Heart left ventricle (tissue), 13 donors: ENCODE measurements around the gene EIF2S3.

ENCODE experiments used
- POLR2A ChIP-seq, 2 donors: fragments of 450-650 bp; IDR thresholded peaks; one replicate each; pipeline ENCODE4 v1.6.1; 2017; ENCODE audit warnings: antibody characterized with exemption in 2 of 2, mild to moderate bottlenecking in 2 of 2, moderate library complexity in 2 of 2
- TF ChIP-seq, protein P1 (sequence below), 12 donors: fragments of 200-600 bp; sonication (generic) in 4 of 12; IDR thresholded peaks; one replicate each; pipeline versions ENCODE4 v1.5.0 to v1.8.0; 2018 to 2022; ENCODE audit warnings: antibody characterized with exemption in 12 of 12, mild to moderate bottlenecking in 5 of 12
- donor health status: ischemic (EF 13 %, LVEDD 7.1; RV severe dilation, severe dysfunction).
- donor health status: DM: no; HTN: yes; CAD: no.
- donor health status: DM: no; HTN: no; CAD: no.
- donor health status: ischemic (EF 25% LVEDD 6.9; RV normal size, moderate dysfunction).
- donor health status: ischemic (EF 25% LVEDD 5.7; RV mildly dilated, moderate dysfunction).
- donor health status: ischemic (EF 35%, LVEDD 5.7; RV mildly dilated, moderate dysfunction).
- donor health status: nonischemic (EF 11% LVEDD 7.7; RV severe dilation, severe dysfunction).
- donor health status: DM: yes; HTN: yes; CAD: no.
- donor health status: PGD.
- donor health status: ischemic (EF 29% LVEDD 5.4; RV normal size, mild dysfunction).
- donor health status: nonischemic (EF 23%, LVEDD 6.1; RV moderate dilation, normal function).

- TF ChIP-seq, protein P1, sequence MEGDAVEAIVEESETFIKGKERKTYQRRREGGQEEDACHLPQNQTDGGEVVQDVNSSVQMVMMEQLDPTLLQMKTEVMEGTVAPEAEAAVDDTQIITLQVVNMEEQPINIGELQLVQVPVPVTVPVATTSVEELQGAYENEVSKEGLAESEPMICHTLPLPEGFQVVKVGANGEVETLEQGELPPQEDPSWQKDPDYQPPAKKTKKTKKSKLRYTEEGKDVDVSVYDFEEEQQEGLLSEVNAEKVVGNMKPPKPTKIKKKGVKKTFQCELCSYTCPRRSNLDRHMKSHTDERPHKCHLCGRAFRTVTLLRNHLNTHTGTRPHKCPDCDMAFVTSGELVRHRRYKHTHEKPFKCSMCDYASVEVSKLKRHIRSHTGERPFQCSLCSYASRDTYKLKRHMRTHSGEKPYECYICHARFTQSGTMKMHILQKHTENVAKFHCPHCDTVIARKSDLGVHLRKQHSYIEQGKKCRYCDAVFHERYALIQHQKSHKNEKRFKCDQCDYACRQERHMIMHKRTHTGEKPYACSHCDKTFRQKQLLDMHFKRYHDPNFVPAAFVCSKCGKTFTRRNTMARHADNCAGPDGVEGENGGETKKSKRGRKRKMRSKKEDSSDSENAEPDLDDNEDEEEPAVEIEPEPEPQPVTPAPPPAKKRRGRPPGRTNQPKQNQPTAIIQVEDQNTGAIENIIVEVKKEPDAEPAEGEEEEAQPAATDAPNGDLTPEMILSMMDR (IDR thresholded peaks at IDR 0.05): no peak
- no peak for TF ChIP-seq POLR2A (IDR thresholded peaks at IDR 0.05)
Observed at GRCh38 chrX:24069877-24070276, 15.1 kb downstream of the EIF2S3 start.
